Effector CD8-positive, alpha-beta T cell (primary cell): Measurements from ENCODE around the gene SMOC1.

Experiments used
- DNase-seq: peaks from one replicate; lab custom pipeline; 2025; lab: John Stamatoyannopoulos, UW

Gene SMOC1

GRCh38 chr14:70034257-70034656 lies 155.0 kb downstream of the SMOC1 start:
- no peak for DNase-seq

- DNase-seq, result no peak
Observed at GRCh38 chr14:70036665-70037064, 157.4 kb downstream of the SMOC1 start.

GRCh38 chr14:70043001-70043400 lies 163.8 kb downstream of the SMOC1 start:
- no peak for DNase-seq

- no peak for DNase-seq
Observed at GRCh38 chr14:70045310-70045709, 166.1 kb downstream of the SMOC1 start.

- no peak for DNase-seq
Observed at GRCh38 chr14:70045844-70046535, 166.8 kb downstream of the SMOC1 start.

- no peak for DNase-seq
Observed at GRCh38 chr14:70047598-70048312, 168.5 kb downstream of the SMOC1 start.

GRCh38 chr14:70048313-70048654 lies 169.1 kb downstream of the SMOC1 start:
- DNase-seq, result no peak

GRCh38 chr14:70049605-70050004 lies 170.4 kb downstream of the SMOC1 start:
- DNase-seq, result no peak

GRCh38 chr14:70050136-70050535 lies 170.9 kb downstream of the SMOC1 start:
- DNase-seq, result no peak

- no peak for DNase-seq
Observed at GRCh38 chr14:70052990-70053389, 173.8 kb downstream of the SMOC1 start.

GRCh38 chr14:70057519-70058136 lies 178.4 kb downstream of the SMOC1 start:
- no peak for DNase-seq

GRCh38 chr14:70059545-70059944 lies 180.3 kb downstream of the SMOC1 start:
- no peak for DNase-seq

- DNase-seq, result no peak
Observed at GRCh38 chr14:70061108-70061507, 181.9 kb downstream of the SMOC1 start.

- DNase-seq, result no peak
Observed at GRCh38 chr14:70064136-70064865, 185.1 kb downstream of the SMOC1 start.

- no peak for DNase-seq
Observed at GRCh38 chr14:70067810-70068209, 188.6 kb downstream of the SMOC1 start.

- no peak for DNase-seq
Observed at GRCh38 chr14:70069186-70069585, 190.0 kb downstream of the SMOC1 start.

- DNase-seq, result no peak
Observed at GRCh38 chr14:70073924-70074566, 194.8 kb downstream of the SMOC1 start.

GRCh38 chr14:70077005-70077404 lies 197.8 kb downstream of the SMOC1 start:
- DNase-seq, result no peak

- no peak for DNase-seq
Observed at GRCh38 chr14:70077720-70078119, 198.5 kb downstream of the SMOC1 start.

GRCh38 chr14:70078329-70078728 lies 199.1 kb downstream of the SMOC1 start:
- DNase-seq, result no peak

- no peak for DNase-seq
Observed at GRCh38 chr14:70080076-70080475, 200.9 kb downstream of the SMOC1 start.
